GM19452 (cell line): ENCODE results near the gene NOSTRIN.
"Not testable (repeated sequence)": the region's sequence is repeated elsewhere in the genome, so short reads cannot be mapped to it uniquely, and the experiment has no call there.

Experiments
- ATAC-seq: cut with Tn5 transposase; IDR thresholded peaks from one replicate; pipeline ENCODE4 v1.9.1; 2021; ENCODE audit not compliant: unreplicated experiment

The NOSTRIN gene

GRCh38 chr2:168870824-168871223 lies 68.4 kb downstream of the NOSTRIN start:
- ATAC-seq: not testable (repeated sequence)

- no peak for ATAC-seq
Measured at GRCh38 chr2:168874368-168875054, 72.1 kb downstream of the NOSTRIN start.

- ATAC-seq: not testable (repeated sequence)
Measured at GRCh38 chr2:168882163-168882562, 79.7 kb downstream of the NOSTRIN start.

GRCh38 chr2:168884975-168885374 lies 82.5 kb downstream of the NOSTRIN start:
- ATAC-seq: no peak

- no peak for ATAC-seq
Measured at GRCh38 chr2:168889635-168890005, 87.2 kb downstream of the NOSTRIN start.

GRCh38 chr2:168890006-168890782 lies 87.8 kb downstream of the NOSTRIN start, which contains the start of gene SPC25:
Gene SPC25, minus strand, starts transcription at chr2:168890430. Its CDS starts 911 bp downstream, at chr2:168889519.
- peak; percentile 100 for ATAC-seq

- ATAC-seq: no peak
Measured at GRCh38 chr2:168892327-168892726, 89.9 kb downstream of the NOSTRIN start.

GRCh38 chr2:168894101-168894500 lies 91.7 kb downstream of the NOSTRIN start:
- no peak for ATAC-seq

- ATAC-seq: no peak
Measured at GRCh38 chr2:168894720-168895119, 92.3 kb downstream of the NOSTRIN start.

- no peak for ATAC-seq
Measured at GRCh38 chr2:168895771-168896170, 93.3 kb downstream of the NOSTRIN start.

GRCh38 chr2:168896783-168897182 lies 94.3 kb downstream of the NOSTRIN start:
- ATAC-seq: no peak

- no peak for ATAC-seq
Measured at GRCh38 chr2:168897449-168897848, 95.0 kb downstream of the NOSTRIN start.

- no peak for ATAC-seq
Measured at GRCh38 chr2:168901003-168901402, 98.6 kb downstream of the NOSTRIN start, which contains the start of gene G6PC2. Gene G6PC2, plus strand, starts transcription at chr2:168901291. Its CDS starts 41 bp downstream, at chr2:168901332.

GRCh38 chr2:168903888-168904287 lies 101.5 kb downstream of the NOSTRIN start:
- no peak for ATAC-seq

GRCh38 chr2:168904358-168904757 lies 101.9 kb downstream of the NOSTRIN start:
- no peak for ATAC-seq

GRCh38 chr2:168907940-168908662 lies 105.7 kb downstream of the NOSTRIN start:
- no peak for ATAC-seq

GRCh38 chr2:168910330-168910729 lies 107.9 kb downstream of the NOSTRIN start:
- no peak for ATAC-seq

- no peak for ATAC-seq
Measured at GRCh38 chr2:168912466-168912865, 110.0 kb downstream of the NOSTRIN start.

GRCh38 chr2:168912901-168913369 lies 110.5 kb downstream of the NOSTRIN start:
- ATAC-seq: no peak

GRCh38 chr2:168913495-168913894 lies 111.1 kb downstream of the NOSTRIN start:
- no peak for ATAC-seq
